GM21825 (cell line): ENCODE measurements around the gene LILRB2.
"Not testable (repeated sequence)": the region's sequence is repeated elsewhere in the genome, so short reads cannot be mapped to it uniquely, and the experiment has no call there.

Source experiments
- ATAC-seq: cut with Tn5 transposase; IDR thresholded peaks from one replicate; pipeline ENCODE4 v1.9.1; 2021; ENCODE audit warnings: mild to moderate bottlenecking, moderate library complexity; ENCODE audit not compliant: unreplicated experiment

The LILRB2 gene

DNA sequence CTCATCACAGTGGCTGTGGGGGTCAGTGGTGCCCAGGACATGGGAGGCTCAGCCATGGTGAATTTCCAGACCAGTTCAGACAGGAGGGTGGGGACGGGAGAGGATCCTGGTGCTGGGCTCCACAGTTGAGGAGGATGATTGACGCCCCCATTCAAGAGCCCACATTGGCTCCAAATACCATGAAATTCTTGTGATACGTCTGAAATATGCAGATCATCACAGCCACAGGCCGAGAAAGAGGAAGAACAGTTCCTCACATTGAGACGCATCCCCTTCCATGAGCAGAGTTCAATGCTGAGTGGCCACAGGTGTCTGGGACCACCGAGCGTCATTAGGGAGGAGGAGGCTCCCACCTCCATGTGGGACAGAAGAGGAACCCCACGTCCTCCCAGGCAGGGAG is 37.1 kb downstream of the LILRB2 start:
- ATAC-seq: not testable (repeated sequence)

DNA sequence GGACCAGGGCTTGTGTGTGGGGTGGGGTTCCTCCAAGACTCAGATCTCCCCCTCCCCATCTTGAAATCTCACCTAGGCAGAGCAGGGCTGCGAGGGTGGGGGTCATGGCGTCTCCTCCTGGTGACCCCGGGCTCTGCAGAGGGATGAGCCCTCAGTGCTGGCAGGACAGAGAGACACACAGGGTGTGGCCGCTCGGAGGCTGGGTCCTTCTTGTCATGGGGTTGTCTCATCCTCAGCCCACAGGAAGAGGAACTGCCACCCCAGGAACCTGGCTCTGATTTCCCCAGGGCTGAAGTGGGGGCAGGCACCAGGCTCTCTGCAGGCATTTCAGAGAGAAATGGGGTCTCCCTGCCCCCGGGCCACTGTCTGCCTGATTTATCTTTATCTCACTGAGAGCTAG is 38.3 kb downstream of the LILRB2 start, which contains the start of gene LILRA6:
Gene LILRA6 (minus strand): TSS at position 145 of the 400 bp plus-strand sequence.
- ATAC-seq: not testable (repeated sequence)

- ATAC-seq: not testable (repeated sequence)
These were observed 38.7 kb downstream of the LILRB2 start for GRCh38 chr19:54242234-54242633.

GRCh38 chr19:54240372-54241336 is 40.3 kb downstream of the LILRB2 start:
- ATAC-seq: not testable (repeated sequence)

GRCh38 chr19:54239491-54240371 is 41.2 kb downstream of the LILRB2 start:
- not testable (repeated sequence) for ATAC-seq

DNA sequence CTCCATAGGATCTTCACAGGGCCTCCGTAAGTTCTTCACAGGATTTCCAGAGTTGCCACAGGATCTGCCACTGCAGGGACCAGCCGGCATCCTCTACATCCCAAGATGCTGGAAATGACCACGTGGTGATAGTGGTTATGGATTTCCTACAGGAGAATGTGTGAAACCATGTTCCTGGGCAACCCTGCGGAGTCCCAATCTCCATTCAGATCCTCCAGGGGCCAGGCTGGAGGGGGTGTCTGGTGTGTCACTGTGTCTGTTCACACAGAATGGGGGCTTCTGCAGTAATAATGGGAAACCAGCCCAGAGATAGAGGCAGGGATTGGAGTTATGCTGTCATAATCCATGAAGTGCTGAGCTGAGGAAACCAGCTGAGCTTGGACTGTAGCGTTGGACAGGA is 47.0 kb downstream of the LILRB2 start:
- ATAC-seq: no peak

DNA sequence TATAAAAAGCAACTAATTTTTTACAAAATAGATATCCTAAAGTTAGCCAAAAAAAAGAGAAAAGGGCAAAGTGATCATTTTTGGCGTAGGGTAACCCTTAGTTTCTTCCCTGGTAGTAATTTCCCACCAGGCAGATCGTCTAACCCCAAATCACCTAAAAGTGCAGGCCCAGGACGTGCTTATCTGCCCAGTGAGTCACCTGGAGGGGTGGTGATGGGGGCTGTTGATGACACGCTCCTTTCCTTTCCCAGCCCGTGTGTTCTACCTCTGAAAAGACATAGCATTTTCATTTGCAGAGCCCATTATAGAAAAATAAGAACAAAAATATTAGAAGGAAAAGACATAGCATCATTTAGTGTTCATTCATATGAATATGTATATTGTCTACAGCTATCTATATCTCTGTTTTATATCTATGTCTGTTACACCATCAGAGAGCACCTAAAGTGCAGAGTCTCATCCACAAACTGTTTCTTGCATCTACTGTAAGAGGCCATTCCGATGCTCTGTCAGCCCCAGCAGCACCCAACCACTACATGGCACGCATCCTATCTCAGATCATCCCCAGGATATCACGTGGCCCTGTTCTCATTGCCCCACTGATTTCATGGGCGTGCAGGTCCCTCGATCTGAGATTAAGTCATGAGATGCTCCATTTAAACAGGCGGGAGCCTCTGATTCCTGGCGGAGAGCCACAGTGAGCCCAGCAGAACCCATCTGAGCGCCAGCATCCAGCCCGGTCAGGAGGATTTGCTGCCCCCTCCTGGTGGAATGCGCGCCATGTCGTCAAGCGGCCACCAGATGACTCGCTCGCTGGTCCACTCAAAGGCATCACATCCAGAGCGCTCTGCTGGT is 49.6 kb downstream of the LILRB2 start:
- ATAC-seq: no peak

DNA sequence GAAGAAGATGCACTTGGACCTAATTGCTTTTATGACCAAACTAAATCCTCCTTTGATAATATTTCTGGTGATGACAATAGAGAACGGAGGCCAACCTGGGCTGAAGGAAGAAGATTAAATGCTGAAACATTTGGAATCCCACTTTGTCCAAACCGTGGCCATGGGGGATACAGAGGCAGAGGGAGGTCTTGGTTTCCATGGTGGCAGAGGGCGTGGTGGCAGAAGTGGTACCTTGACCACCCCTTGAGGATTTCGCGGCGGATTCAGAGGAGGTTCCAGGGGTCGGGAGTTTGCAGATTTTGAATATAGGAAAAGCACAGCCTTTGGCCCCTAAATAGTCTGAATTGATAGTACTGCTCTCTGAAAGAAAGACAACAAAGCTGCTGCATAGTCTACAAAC is 50.9 kb downstream of the LILRB2 start:
- no peak for ATAC-seq

GRCh38 chr19:54229146-54229545 is 51.8 kb downstream of the LILRB2 start:
- ATAC-seq: no peak

GRCh38 chr19:54224619-54225018 is 56.3 kb downstream of the LILRB2 start:
- ATAC-seq: not testable (repeated sequence)

- ATAC-seq: not testable (repeated sequence)
These were observed 57.0 kb downstream of the LILRB2 start for GRCh38 chr19:54223937-54224281.
